Keratinocyte (primary cell): ENCODE measurements around the gene SOD1.

Source experiments
- CTCF ChIP-seq, 3 experiments: IDR thresholded peaks in 1 of 3; conservative IDR thresholded peaks in 1 of 3; optimal IDR thresholded peaks in 1 of 3; 2 replicates in 2 of 3; 3 replicates in 1 of 3; pipeline versions ENCODE3 to v1.5.1; 2011; ENCODE audit warnings: low read length in 3 of 3, mild to moderate bottlenecking in 3 of 3, moderate library complexity in 2 of 3, control low read depth in 1 of 3, inconsistent platforms in 1 of 3; ENCODE audit not compliant: insufficient read depth in 2 of 3; ENCODE audit errors: extremely low read depth in 1 of 3
- EZH2 ChIP-seq: IDR thresholded peaks from one replicate; pipeline ENCODE4 v1.6.1; 2012; ENCODE audit warnings: inconsistent platforms, mild to moderate bottlenecking, low read length, moderate library complexity

GRCh38 chr21:31711326-31711725 is 51.8 kb downstream of the SOD1 start:
- TF ChIP-seq EZH2 (no peak), CTCF (optimal IDR thresholded peaks at IDR 0.05 in 1 of 3, IDR thresholded peaks at IDR 0.05 in 1 of 3, conservative IDR thresholded peaks at IDR 0.05 in 1 of 3; ENCODE audit: extremely low read depth in 1 of 3, insufficient read depth in 2 of 3, low read length in 3 of 3) (no peak)
